Measurements from ENCODE around the gene GAK.

Gene GAK

GRCh38 chr4:865572-865971, 66.5 kb downstream of the GAK start:
- no peak overlapping the region for H3K27ac ChIP-seq (ENCODE audit: low read length)
- no peaks in the 10 kb centered on the region for H3K27me3 ChIP-seq (ENCODE audit: control insufficient read depth, insufficient read depth, low read length)
- H3K9me3 ChIP-seq (ENCODE audit: control insufficient read depth, low read depth, low read length), result no peaks in the 10 kb centered on the region
- H3K9ac ChIP-seq (ENCODE audit: low read length), result no peak overlapping the region
- H3K4me3 ChIP-seq (ENCODE audit: low read length), result no peak overlapping the region
- H3K4me1 ChIP-seq (ENCODE audit: control insufficient read depth, low read depth, low read length), result no peaks in the 10 kb centered on the region
- H3K36me3 ChIP-seq (ENCODE audit: control insufficient read depth, low read depth, low read length), result peaks cover 24% of the 10 kb centered on the region

- no peaks in the 10 kb centered on the region for H3K4me1 ChIP-seq (ENCODE audit: control insufficient read depth, low read depth, low read length)
Observed at GRCh38 chr4:865121-865465, 67.0 kb downstream of the GAK start.

GRCh38 chr4:864456-865120, 67.5 kb downstream of the GAK start:
- peaks cover 15% of the 10 kb centered on the region for H3K36me3 ChIP-seq (ENCODE audit: control insufficient read depth, low read depth, low read length)
- no peak overlapping the region for H3K9ac ChIP-seq (ENCODE audit: low read length)
- H3K9me3 ChIP-seq (ENCODE audit: control insufficient read depth, low read depth, low read length), result no peaks in the 10 kb centered on the region
- H3K4me1 ChIP-seq (ENCODE audit: control insufficient read depth, low read depth, low read length), result no peaks in the 10 kb centered on the region
- no peaks in the 10 kb centered on the region for H3K27me3 ChIP-seq (ENCODE audit: control insufficient read depth, insufficient read depth, low read length)
- no peak overlapping the region for H3K4me3 ChIP-seq (ENCODE audit: low read length)
- no peak overlapping the region for H3K27ac ChIP-seq (ENCODE audit: low read length)

More at GRCh38 chr4:865121-865465, 67.0 kb downstream of the GAK start:
- Histone ChIP-seq H3K9ac (ENCODE audit: low read length) (no peak overlapping the region), H3K9me3 (ENCODE audit: control insufficient read depth, low read depth, low read length) (no peaks in the 10 kb centered on the region), H3K27me3 (ENCODE audit: control insufficient read depth, insufficient read depth, low read length) (no peaks in the 10 kb centered on the region), H3K27ac (ENCODE audit: low read length) (no peak overlapping the region), H3K4me3 (ENCODE audit: low read length) (no peak overlapping the region), H3K36me3 (ENCODE audit: control insufficient read depth, low read depth, low read length) (peaks cover 20% of the 10 kb centered on the region)

GRCh38 chr4:860561-860960, 71.6 kb downstream of the GAK start:
- Histone ChIP-seq H3K9me3 (ENCODE audit: control insufficient read depth, low read depth, low read length) (no peaks in the 10 kb centered on the region), H3K4me1 (ENCODE audit: control insufficient read depth, low read depth, low read length) (no peaks in the 10 kb centered on the region), H3K27me3 (ENCODE audit: control insufficient read depth, insufficient read depth, low read length) (no peaks in the 10 kb centered on the region), H3K4me3 (ENCODE audit: low read length) (no peak overlapping the region), H3K27ac (ENCODE audit: low read length) (no peak overlapping the region), H3K36me3 (ENCODE audit: control insufficient read depth, low read depth, low read length) (peaks cover 26% of the 10 kb centered on the region), H3K9ac (ENCODE audit: low read length) (no peak overlapping the region)

GRCh38 chr4:859496-859895, 72.6 kb downstream of the GAK start:
- no peak overlapping the region for H3K9ac ChIP-seq (ENCODE audit: low read length)
- no peaks in the 10 kb centered on the region for H3K4me1 ChIP-seq (ENCODE audit: control insufficient read depth, low read depth, low read length)
- H3K27ac ChIP-seq (ENCODE audit: low read length), result no peak overlapping the region
- no peak overlapping the region for H3K4me3 ChIP-seq (ENCODE audit: low read length)
- H3K36me3 ChIP-seq (ENCODE audit: control insufficient read depth, low read depth, low read length), result peaks cover 23% of the 10 kb centered on the region
- no peaks in the 10 kb centered on the region for H3K27me3 ChIP-seq (ENCODE audit: control insufficient read depth, insufficient read depth, low read length)
- H3K9me3 ChIP-seq (ENCODE audit: control insufficient read depth, low read depth, low read length), result no peaks in the 10 kb centered on the region

- no peaks in the 10 kb centered on the region for H3K4me1 ChIP-seq (ENCODE audit: control insufficient read depth, low read depth, low read length)
- H3K4me3 ChIP-seq (ENCODE audit: low read length), result no peak overlapping the region
- no peak overlapping the region for H3K9ac ChIP-seq (ENCODE audit: low read length)
- no peaks in the 10 kb centered on the region for H3K27me3 ChIP-seq (ENCODE audit: control insufficient read depth, insufficient read depth, low read length)
- peaks cover 20% of the 10 kb centered on the region for H3K36me3 ChIP-seq (ENCODE audit: control insufficient read depth, low read depth, low read length)
- no peak overlapping the region for H3K27ac ChIP-seq (ENCODE audit: low read length)
- H3K9me3 ChIP-seq (ENCODE audit: control insufficient read depth, low read depth, low read length), result no peaks in the 10 kb centered on the region
Observed at GRCh38 chr4:858831-859451, 73.2 kb downstream of the GAK start.

GRCh38 chr4:858041-858481, 74.1 kb downstream of the GAK start:
- Histone ChIP-seq H3K9me3 (ENCODE audit: control insufficient read depth, low read depth, low read length) (no peaks in the 10 kb centered on the region), H3K9ac (ENCODE audit: low read length) (no peak overlapping the region), H3K27me3 (ENCODE audit: control insufficient read depth, insufficient read depth, low read length) (no peaks in the 10 kb centered on the region), H3K36me3 (ENCODE audit: control insufficient read depth, low read depth, low read length) (peaks cover 19% of the 10 kb centered on the region), H3K4me3 (ENCODE audit: low read length) (no peak overlapping the region), H3K4me1 (ENCODE audit: control insufficient read depth, low read depth, low read length) (no peaks in the 10 kb centered on the region), H3K27ac (ENCODE audit: low read length) (no peak overlapping the region)

- Histone ChIP-seq H3K27ac (ENCODE audit: low read length) (no peak overlapping the region), H3K27me3 (ENCODE audit: control insufficient read depth, insufficient read depth, low read length) (no peaks in the 10 kb centered on the region), H3K9ac (ENCODE audit: low read length) (no peak overlapping the region), H3K9me3 (ENCODE audit: control insufficient read depth, low read depth, low read length) (no peaks in the 10 kb centered on the region), H3K4me3 (ENCODE audit: low read length) (no peak overlapping the region), H3K4me1 (ENCODE audit: control insufficient read depth, low read depth, low read length) (no peaks in the 10 kb centered on the region), H3K36me3 (ENCODE audit: control insufficient read depth, low read depth, low read length) (peaks cover 16% of the 10 kb centered on the region)
Observed at GRCh38 chr4:857461-857860, 74.7 kb downstream of the GAK start.

GRCh38 chr4:856225-856901, 75.8 kb downstream of the GAK start:
- no peak overlapping the region for H3K9ac ChIP-seq (ENCODE audit: low read length)
- H3K9me3 ChIP-seq (ENCODE audit: control insufficient read depth, low read depth, low read length), result no peaks in the 10 kb centered on the region
- no peak overlapping the region for H3K27ac ChIP-seq (ENCODE audit: low read length)
- peaks cover 16% of the 10 kb centered on the region for H3K36me3 ChIP-seq (ENCODE audit: control insufficient read depth, low read depth, low read length)
- H3K4me1 ChIP-seq (ENCODE audit: control insufficient read depth, low read depth, low read length), result no peaks in the 10 kb centered on the region
- H3K4me3 ChIP-seq (ENCODE audit: low read length), result no peak overlapping the region
- no peaks in the 10 kb centered on the region for H3K27me3 ChIP-seq (ENCODE audit: control insufficient read depth, insufficient read depth, low read length)

- Histone ChIP-seq H3K9ac (ENCODE audit: low read length) (no peak overlapping the region), H3K27ac (ENCODE audit: low read length) (no peak overlapping the region), H3K36me3 (ENCODE audit: control insufficient read depth, low read depth, low read length) (peaks cover 16% of the 10 kb centered on the region), H3K4me1 (ENCODE audit: control insufficient read depth, low read depth, low read length) (no peaks in the 10 kb centered on the region), H3K27me3 (ENCODE audit: control insufficient read depth, insufficient read depth, low read length) (no peaks in the 10 kb centered on the region), H3K9me3 (ENCODE audit: control insufficient read depth, low read depth, low read length) (no peaks in the 10 kb centered on the region), H3K4me3 (ENCODE audit: low read length) (no peak overlapping the region)
Observed at GRCh38 chr4:855880-856224, 76.3 kb downstream of the GAK start.

GRCh38 chr4:854356-854755, 77.8 kb downstream of the GAK start:
- H3K4me3 ChIP-seq (ENCODE audit: low read length), result no peak overlapping the region
- no peak overlapping the region for H3K27ac ChIP-seq (ENCODE audit: low read length)
- no peaks in the 10 kb centered on the region for H3K27me3 ChIP-seq (ENCODE audit: control insufficient read depth, insufficient read depth, low read length)
- peaks cover 16% of the 10 kb centered on the region for H3K36me3 ChIP-seq (ENCODE audit: control insufficient read depth, low read depth, low read length)
- no peaks in the 10 kb centered on the region for H3K4me1 ChIP-seq (ENCODE audit: control insufficient read depth, low read depth, low read length)
- no peaks in the 10 kb centered on the region for H3K9me3 ChIP-seq (ENCODE audit: control insufficient read depth, low read depth, low read length)
- H3K9ac ChIP-seq (ENCODE audit: low read length), result no peak overlapping the region

- H3K36me3 ChIP-seq (ENCODE audit: control insufficient read depth, low read depth, low read length), result peaks cover 12% of the 10 kb centered on the region
Observed at GRCh38 chr4:853416-853781, 78.7 kb downstream of the GAK start.

More at GRCh38 chr4:853416-853781, 78.7 kb downstream of the GAK start:
- H3K9ac ChIP-seq (ENCODE audit: low read length), result no peak overlapping the region
- no peak overlapping the region for H3K27ac ChIP-seq (ENCODE audit: low read length)
- no peak overlapping the region for H3K4me3 ChIP-seq (ENCODE audit: low read length)
- no peaks in the 10 kb centered on the region for H3K4me1 ChIP-seq (ENCODE audit: control insufficient read depth, low read depth, low read length)
- H3K27me3 ChIP-seq (ENCODE audit: control insufficient read depth, insufficient read depth, low read length), result no peaks in the 10 kb centered on the region
- H3K9me3 ChIP-seq (ENCODE audit: control insufficient read depth, low read depth, low read length), result no peaks in the 10 kb centered on the region

All from iPS-18a (cell line).